ENCODE data around the gene ARF4. TPM values are rescaled to one million over a fixed set of nuclear protein-coding genes. Genes with fewer than 3 reads are reported as not detected.

The ARF4 gene
- polyA plus RNA-seq, 1 donor = 209 TPM

Other genes starting within 250 kb of the ARF4 start
- 0.51 TPM for gene DNAH12, start 53.0 kb downstream of the ARF4 start, polyA plus RNA-seq
- 14.2 TPM for gene PDE12, start 41.1 kb downstream of the ARF4 start, polyA plus RNA-seq
- gene DENND6A, start 95.7 kb upstream of the ARF4 start, polyA plus RNA-seq = 17.2 TPM
- 90.5 TPM for gene SLMAP, start 159.0 kb upstream of the ARF4 start, polyA plus RNA-seq